Left ventricle myocardium inferior (tissue), 1 donor: ENCODE results near the gene STKLD1. TPM values are rescaled to one million over a fixed set of nuclear protein-coding genes. Genes with fewer than 3 reads are reported as not detected.

ENCODE experiments used
- DNase-seq: peaks from one replicate; pipeline ENCODE4 v3.0.0-alpha.2; 2020
- H3K27ac ChIP-seq: fragments of 200-600 bp; replicated peaks from 2 replicates; pipeline ENCODE4 v1.8.0; 2021
- H3K27me3 ChIP-seq: fragments of 200-600 bp; 2 replicates; pipeline ENCODE4 v1.8.0; 2021; ENCODE audit warnings: low read depth
- H3K36me3 ChIP-seq: fragments of 200-600 bp; 2 replicates; pipeline ENCODE4 v1.8.0; 2021
- H3K4me1 ChIP-seq: fragments of 200-600 bp; 2 replicates; pipeline ENCODE4 v1.8.0; 2021
- H3K4me3 ChIP-seq: fragments of 200-600 bp; 2 replicates; pipeline ENCODE4 v1.8.0; 2021; ENCODE audit warnings: mild to moderate bottlenecking, moderate library complexity
- H3K9me3 ChIP-seq: fragments of 200-600 bp; replicated peaks from 2 replicates; pipeline ENCODE4 v1.8.0; 2021
- CTCF ChIP-seq: fragments of 200-600 bp; IDR thresholded peaks from 2 replicates; pipeline ENCODE4 v1.8.0; 2021; ENCODE audit warnings: antibody characterized with exemption, mild to moderate bottlenecking, borderline replicate concordance
- intact Hi-C: fragments of 100-400 bp; cut with micrococcal nuclease; formaldehyde crosslinking; loops from one replicate; pipeline ENCODE4 v1.11.0; 2022
- total RNA-seq: library from RNA; stranded (reverse); fragmentation: NEBNext Ultra II Directional; extraction: Animal tissue kit (Norgen Biotek cat#: 25700); gene quantifications from one replicate; pipeline ENCODE4 v1.2.1, GENCODE V29; 2021
- donor health status: DM: no; HTN: yes; CAD: no; lungs with severe emphysema.

The STKLD1 gene
- total RNA-seq, 1 donor from 2014 or later = not detected

GRCh38 chr9:133342069-133342406 is 34.1 kb upstream of the STKLD1 start:
- H3K4me3 ChIP-seq = no peak overlapping the region
- peak overlapping the region; percentile 33 for H3K27ac ChIP-seq
- peaks cover 53% of the 10 kb centered on the region for H3K36me3 ChIP-seq

DNA sequence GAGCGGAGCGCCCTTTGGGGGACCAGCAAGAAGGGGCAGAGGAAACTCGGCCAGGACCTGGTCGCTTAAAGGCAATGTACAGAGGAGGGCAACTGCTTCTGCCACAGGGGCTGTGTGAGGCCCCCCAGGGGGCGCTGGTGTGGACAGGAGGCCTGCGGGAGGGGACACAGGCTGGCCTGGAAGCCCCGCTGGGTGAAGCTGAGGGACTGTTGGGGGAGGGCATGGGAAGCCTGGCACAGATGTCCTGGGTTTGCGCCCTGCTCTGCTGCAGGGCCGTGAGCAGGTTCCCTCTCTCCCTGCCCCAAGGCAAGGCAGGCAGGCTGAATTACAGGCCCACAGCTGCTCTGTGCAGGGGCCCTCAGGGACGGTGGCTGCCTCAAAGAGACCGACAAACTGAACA is 33.6 kb upstream of the STKLD1 start:
- DNase-seq = no peak
- Histone ChIP-seq H3K27ac (peak overlapping the region; percentile 33), H3K9me3 (no peaks in the 10 kb centered on the region), H3K4me3 (no peak overlapping the region), H3K27me3 (no peaks in the 10 kb centered on the region), H3K4me1 (peaks cover 23% of the 10 kb centered on the region), H3K36me3 (peaks cover 53% of the 10 kb centered on the region)
- TF ChIP-seq CTCF = no peak
- intact Hi-C loops = no loop called here

More at GRCh38 chr9:133342069-133342406, 34.1 kb upstream of the STKLD1 start:
- H3K4me1 ChIP-seq = peaks cover 21% of the 10 kb centered on the region
- intact Hi-C loops = no loop called here
- TF ChIP-seq CTCF = no peak
- H3K27me3 ChIP-seq = no peaks in the 10 kb centered on the region
- no peaks in the 10 kb centered on the region for H3K9me3 ChIP-seq
- no peak for DNase-seq

- Histone ChIP-seq H3K27me3 (no peaks in the 10 kb centered on the region), H3K9me3 (no peaks in the 10 kb centered on the region), H3K36me3 (peaks cover 55% of the 10 kb centered on the region), H3K4me3 (no peak overlapping the region), H3K4me1 (peaks cover 33% of the 10 kb centered on the region), H3K27ac (no peak overlapping the region)
- no peak for DNase-seq
- intact Hi-C loops = no loop called here
- no peak for TF ChIP-seq CTCF
Measured at GRCh38 chr9:133344071-133344470, 32.1 kb upstream of the STKLD1 start.

DNA sequence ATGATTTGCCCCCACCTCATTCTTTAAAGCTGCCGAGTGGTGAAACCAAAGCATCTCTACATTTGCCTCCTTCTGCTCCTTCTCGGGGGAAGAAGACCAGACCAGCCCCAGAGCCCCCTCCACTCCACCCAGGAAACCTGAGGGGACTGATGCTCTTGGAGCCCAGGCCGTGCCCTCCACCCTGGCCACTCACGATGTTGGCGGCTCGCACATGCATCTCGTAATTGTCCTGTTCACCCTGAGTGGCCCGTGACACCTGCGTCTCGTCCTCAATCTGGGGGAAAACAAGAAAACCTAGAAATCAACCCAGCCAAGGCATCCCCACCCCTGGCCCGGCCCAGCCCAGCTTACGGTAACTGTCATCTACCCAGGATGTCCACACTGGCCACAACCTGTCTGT is 31.2 kb upstream of the STKLD1 start:
- intact Hi-C loops = no loop called here
- no peaks in the 10 kb centered on the region for H3K9me3 ChIP-seq
- peaks cover 39% of the 10 kb centered on the region for H3K4me1 ChIP-seq
- no peak for DNase-seq
- peaks cover 64% of the 10 kb centered on the region for H3K36me3 ChIP-seq
- no peak overlapping the region for H3K4me3 ChIP-seq
- H3K27ac ChIP-seq = no peak overlapping the region
- TF ChIP-seq CTCF = no peak
- no peaks in the 10 kb centered on the region for H3K27me3 ChIP-seq

- TF ChIP-seq CTCF = no peak
- no peak overlapping the region for H3K27ac ChIP-seq
Measured at GRCh38 chr9:133345596-133345995, 30.6 kb upstream of the STKLD1 start.

More at GRCh38 chr9:133345596-133345995, 30.6 kb upstream of the STKLD1 start:
- Histone ChIP-seq H3K4me3 (no peak overlapping the region), H3K4me1 (peaks cover 45% of the 10 kb centered on the region), H3K9me3 (no peaks in the 10 kb centered on the region), H3K36me3 (peaks cover 67% of the 10 kb centered on the region), H3K27me3 (no peaks in the 10 kb centered on the region)
- intact Hi-C loops = no loop called here
- DNase-seq = no peak
